Stimulated activated CD4-positive, alpha-beta T cell treated with anti-CD3 and anti-CD28 coated beads, TNF-alpha, amount 100 ng/mL, for 24 hours (primary cell): Measurements from ENCODE around the gene MED12L.
"Not testable (repeated sequence)": the region's sequence is repeated elsewhere in the genome, so short reads cannot be mapped to it uniquely, and the experiment has no call there.

Experiments
- DNase-seq, 3 experiments: peaks; one replicate each; pipeline ENCODE4 v3.0.0-alpha.2; 2020; ENCODE audit warnings: low read depth in 3 of 3

The MED12L gene

DNA sequence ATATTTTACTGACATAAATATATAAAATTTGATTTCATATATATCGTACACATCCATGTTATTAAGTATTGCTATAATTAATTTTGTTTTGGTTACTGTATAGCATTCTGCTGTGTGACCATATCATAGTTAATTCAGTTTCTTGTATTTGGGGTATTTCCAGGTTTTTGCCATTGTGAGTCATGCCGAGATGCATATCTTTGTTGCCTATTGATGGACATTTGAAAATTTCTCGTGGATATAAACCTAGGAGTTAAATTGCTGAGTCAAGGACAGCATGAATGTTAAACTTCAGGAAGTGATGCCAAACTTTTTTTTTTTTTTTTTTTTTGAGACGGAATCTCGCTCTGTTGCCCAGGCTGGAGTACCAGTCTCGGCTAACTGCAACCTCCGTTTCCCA lies 151.3 kb downstream of the MED12L start:
- DNase-seq: no peak

DNA sequence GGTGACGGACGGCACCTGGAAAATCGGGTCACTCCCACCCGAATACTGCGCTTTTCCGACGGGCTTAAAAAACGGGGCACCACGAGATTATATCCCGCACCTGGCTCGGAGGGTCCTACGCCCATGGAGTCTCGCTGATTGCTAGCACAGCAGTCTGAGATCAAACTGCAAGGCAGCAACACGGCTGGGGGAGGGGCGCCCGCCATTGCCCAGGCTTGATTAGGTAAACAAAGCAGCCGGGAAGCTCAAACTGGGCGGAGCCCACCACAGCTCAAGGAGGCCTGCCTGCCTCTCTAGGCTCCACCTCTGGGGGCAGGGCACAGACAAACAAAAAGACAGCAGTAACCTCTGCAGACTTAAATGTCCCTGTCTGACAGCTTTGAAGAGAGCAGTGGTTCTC lies 156.5 kb downstream of the MED12L start:
- DNase-seq: not testable (repeated sequence)

DNA sequence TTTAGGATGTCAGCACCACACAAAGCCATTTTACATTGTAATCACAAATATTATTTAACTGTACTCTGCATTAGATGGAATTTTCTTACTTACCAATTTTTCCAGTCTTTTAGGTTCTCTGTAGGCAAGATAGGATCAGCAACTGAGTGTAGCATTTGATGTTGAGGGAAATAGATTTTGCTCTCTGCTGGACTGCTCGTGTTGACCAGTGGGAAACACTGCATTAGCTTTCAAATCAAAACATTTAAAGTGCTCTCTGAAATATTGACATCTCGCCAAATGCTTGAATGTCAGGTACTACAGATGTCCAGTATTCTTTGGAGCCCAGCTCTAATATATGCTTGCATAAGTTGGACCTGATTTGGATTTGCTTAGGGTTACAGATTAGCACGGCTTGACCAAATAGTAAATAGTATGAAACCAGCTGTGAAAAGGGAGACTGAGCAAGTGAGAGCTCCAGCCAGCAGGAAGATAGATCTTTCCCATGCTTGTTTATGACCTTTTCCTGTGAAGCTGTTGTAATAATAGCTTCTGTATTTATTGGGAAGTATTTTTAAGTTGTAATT lies 163.4 kb downstream of the MED12L start:
- DNase-seq: no peak

DNA sequence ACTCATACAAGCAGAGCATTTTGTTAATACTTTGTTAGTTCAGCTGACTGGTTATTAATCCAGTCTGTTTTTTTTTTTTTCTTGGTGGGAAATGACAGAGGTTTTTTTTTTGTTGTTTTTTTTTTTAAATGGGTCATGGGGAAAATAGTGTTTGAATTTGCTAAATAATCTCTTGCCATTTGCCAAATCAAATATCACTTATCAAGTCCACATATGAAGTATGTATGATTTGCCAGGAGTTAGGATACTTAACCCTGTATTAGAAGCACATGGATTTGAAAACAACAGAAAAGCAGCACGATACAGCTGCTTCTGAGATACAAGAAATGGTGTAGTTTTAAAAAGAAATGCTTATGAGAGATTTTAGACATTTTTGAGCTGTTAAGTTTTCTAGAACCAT lies 171.3 kb downstream of the MED12L start:
- no peak for DNase-seq

- DNase-seq: no peak
Measured at GRCh38 chr3:151259664-151260063, 174.2 kb downstream of the MED12L start.

DNA sequence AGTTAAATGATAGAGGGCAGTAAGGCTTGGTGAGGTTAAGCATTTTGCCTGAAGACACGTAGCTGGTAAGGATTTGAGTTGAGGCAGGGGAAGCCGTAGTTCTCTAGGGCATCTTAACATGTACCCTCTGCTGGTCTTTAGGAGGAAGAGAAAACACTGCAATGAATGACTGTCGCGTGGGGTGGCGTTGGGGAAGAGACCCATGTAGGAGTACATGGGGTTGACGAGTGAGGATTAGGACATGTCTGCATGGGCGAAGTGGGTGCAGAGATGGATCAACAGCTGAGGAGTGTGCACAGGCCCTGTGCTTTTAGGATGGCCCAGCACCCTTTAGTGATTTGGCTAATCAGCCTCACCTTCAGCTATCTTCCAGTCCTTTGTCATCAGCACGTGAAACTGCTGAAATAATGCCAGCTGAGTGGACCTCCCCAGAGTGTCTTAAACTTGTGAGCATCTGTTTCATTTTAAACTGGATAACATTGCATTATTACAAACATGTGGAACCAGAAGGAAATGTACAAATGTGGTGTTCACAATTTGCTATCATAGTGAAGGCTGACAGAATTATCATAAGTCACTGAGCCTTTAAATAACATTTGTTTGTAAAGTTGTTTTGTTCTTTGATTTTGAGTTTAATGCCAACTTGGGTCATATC lies 177.5 kb downstream of the MED12L start:
- DNase-seq: no peak

DNA sequence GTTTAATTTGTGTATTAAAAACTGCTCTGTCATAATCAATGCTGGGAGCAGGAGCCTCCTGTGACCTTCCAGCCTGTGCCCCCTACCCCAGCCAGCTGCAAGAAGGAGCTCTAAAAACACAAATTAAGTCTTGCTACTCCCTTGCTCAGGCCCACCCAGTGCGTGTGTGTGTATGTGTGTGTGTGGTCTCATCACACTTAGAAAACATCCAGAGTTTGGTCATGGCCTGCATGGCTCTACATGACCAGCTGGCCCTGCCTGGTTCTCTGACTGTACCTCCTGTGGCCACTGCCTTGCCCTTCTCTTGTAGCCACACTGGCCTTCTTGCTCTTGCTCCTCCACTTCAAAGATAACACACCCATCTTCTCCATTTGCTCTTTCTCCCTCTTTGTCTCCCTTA lies 179.1 kb downstream of the MED12L start:
- DNase-seq: no peak

GRCh38 chr3:151265166-151265565 lies 179.7 kb downstream of the MED12L start:
- DNase-seq: no peak

GRCh38 chr3:151265866-151266265 lies 180.4 kb downstream of the MED12L start:
- no peak for DNase-seq

GRCh38 chr3:151267066-151267465 lies 181.6 kb downstream of the MED12L start:
- DNase-seq: no peak

GRCh38 chr3:151268267-151269235 lies 183.1 kb downstream of the MED12L start:
- DNase-seq: no peak

GRCh38 chr3:151269631-151270030 lies 184.2 kb downstream of the MED12L start:
- DNase-seq: no peak

DNA sequence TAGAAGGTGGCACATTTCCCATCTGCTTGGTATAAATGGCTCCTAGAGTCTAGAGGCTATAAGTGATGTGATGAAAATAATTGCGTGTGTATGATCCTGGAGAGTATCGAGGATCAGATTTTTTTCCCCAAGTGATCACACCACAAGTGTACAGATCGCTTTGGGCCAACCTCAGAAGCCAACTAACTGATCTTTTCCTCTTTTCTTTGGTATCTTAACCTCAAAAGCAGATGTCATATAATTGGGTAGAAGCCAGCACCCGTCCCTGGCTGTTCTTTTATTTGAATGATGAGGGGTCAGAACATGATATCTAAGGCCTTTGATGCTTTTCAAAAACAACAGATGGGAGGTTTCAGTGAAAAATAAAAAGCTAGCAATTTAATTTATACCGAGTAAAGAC lies 189.6 kb downstream of the MED12L start:
- no peak for DNase-seq

DNA sequence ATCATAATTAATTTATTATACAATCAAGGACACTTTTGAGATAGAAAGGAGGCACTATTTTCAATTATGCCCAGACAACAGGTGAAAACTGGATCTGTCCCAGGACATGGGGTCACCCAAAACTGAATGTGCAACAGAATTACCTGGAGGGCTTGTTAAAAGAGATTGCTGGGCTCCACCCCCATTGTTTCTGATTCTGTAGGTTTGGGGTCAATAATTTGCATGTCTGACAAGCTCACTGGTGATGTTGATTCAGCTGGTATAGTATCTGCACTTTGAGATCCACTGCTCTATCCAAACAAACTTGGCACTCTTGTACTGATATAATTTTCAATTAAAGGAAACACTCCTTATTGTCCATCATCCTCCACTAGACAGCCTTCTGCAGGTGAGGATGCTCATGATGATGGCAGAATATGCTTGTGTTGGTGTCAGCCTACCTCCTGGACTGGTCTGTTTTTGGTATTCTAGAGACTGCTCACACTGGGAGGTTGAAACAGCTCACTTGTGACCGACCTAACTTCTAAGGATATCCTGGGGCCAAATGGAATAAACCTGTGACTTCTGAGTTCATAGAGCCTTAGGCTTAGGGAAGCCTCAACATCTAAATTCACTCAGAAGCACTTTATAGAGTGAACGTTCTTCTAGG lies 190.7 kb downstream of the MED12L start:
- DNase-seq: no peak

- DNase-seq: no peak
Measured at GRCh38 chr3:151276687-151277042, 191.2 kb downstream of the MED12L start.

- no peak for DNase-seq
Measured at GRCh38 chr3:151278230-151278629, 192.8 kb downstream of the MED12L start, which contains the start of gene P2RY14. Gene P2RY14, minus strand, starts transcription at chr3:151278542. Its CDS starts 64,226 bp downstream, at chr3:151214316.

- no peak for DNase-seq
Measured at GRCh38 chr3:151281671-151282324, 196.3 kb downstream of the MED12L start.

- DNase-seq: no peak
Measured at GRCh38 chr3:151282921-151283320, 197.5 kb downstream of the MED12L start.

- DNase-seq: no peak
Measured at GRCh38 chr3:151283387-151283786, 197.9 kb downstream of the MED12L start.

DNA sequence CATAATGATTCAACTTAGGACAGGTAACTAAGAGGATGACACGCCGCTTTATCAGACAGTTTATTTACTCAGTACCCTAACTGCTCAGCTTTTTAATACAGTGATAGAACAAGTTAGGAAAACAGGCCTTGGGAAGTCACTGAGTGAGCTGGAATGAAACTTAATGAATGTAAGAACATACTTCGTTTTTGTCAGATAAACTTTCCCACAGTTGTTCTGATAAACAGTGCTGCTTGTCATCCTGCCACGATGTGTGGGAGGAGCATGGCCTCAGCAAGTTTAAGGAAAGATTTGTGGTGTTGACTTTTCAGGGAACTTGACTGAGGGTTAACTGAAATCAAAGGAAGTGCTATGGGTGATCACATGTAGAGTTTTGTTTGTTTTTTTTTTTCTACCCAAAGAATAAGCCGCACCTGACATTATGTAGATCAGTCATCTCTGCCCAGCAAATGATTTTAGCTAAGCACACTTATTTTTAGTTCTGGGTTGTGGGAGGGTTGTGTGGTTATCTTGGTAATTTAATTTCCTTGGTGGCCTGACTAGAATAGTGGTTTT lies 198.5 kb downstream of the MED12L start:
- DNase-seq: no peak

GRCh38 chr3:151285940-151286339 lies 200.5 kb downstream of the MED12L start:
- no peak for DNase-seq
